ENCODE measurements around the gene KCNQ1OT1.

The KCNQ1OT1 gene

DNA sequence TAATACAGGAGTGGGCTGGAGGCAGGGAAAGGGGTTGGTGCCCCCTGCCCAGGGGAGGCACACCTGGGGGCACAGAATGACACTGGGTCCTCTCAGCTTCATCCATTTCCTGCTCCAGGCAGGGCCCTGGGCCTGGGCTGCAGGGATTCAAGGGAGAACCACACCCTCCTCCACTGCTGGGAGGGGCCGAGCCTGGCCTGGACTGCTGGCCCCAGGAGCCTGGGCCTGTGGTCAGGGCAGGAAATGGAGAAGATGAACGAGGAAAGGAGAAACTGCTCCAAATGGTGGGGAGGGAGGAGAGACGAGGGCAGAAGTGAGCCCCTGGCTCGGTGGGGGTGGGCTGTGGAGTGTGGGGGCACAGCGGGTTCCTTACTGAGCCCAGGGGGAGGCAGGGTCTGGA is 38.1 kb upstream of the KCNQ1OT1 start:
- no peak overlapping the region for H3K4me3 ChIP-seq (ENCODE audit: low read depth, low read length)

DNA sequence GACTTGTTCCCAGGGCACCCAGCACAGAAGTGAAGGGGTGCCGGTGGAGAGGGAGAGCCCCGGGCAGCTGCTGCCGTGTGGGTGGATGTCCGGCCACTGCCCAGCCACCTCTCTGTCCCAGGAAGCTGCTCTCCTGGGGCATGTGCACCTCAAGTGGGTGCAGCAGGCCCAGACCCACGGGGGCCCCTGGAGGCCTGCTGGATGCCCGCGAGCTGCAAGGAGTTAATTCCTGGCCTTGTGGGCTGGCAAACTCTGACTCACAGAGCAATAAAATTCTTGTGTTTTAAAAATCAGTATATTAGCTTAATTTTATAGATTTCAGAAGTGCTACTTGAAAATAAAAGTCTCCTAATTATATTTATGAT is 37.4 kb upstream of the KCNQ1OT1 start:
- H3K4me3 ChIP-seq (ENCODE audit: low read depth, low read length): no peak overlapping the region

DNA sequence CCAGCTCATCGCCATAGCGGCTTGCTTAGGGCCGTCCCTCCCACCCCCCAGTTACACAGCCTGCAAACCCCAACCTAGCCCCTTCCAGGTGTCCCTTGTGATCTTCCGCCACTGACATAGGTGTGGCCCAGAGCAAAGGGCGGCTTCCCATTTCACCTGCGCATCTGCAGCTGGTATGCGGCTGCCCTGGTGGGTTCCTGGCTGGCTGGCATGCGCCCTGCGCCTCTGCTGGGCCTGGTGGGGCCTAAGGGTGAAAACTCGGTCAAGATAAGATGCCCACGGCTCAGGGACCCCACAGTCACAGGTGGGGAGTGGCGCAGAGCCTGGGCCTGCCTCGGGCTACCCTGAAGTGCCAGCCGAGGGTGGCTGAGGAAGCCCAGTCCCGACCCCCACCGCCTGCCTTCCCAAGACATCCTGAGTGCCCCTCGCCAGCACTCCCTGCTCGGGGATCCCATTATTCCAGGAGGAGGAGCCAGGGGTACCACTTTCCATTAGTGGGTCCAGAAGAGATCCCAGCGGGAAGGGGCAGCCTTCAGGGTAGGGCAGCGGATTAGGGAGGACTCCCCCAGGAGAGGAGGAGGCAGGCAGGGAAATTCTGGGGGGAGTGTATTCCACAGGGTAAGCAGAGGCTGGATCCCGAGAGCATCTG is 36.9 kb upstream of the KCNQ1OT1 start:
- no peak overlapping the region for H3K4me3 ChIP-seq (ENCODE audit: low read depth, low read length)

DNA sequence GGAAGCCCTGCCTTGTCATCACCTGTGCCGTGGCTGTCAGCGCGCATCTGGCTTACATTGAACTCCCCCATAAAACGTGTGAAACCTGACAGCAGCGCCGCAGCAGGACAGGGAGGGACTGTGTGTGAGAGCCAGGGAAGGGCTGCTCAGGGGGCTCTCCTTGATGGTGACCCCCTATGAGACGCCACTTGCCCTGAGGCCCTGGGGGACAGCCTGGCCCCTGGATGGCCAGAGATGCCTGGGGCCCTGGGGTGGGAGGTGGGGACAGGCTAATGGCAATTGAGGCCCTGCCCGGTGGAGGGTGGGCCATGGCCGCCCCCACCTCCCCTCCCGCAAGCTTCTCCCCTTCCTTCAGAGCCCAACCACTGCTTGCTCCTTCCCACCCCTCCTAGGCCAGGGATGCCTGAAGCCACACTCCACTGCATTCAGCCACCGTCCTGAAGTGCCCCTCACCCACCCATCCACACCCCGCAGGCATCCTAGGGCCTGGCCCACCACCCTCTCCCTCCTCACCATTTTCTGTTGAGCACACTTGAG is 35.3 kb upstream of the KCNQ1OT1 start:
- no peak overlapping the region for H3K4me3 ChIP-seq (ENCODE audit: low read depth, low read length)

DNA sequence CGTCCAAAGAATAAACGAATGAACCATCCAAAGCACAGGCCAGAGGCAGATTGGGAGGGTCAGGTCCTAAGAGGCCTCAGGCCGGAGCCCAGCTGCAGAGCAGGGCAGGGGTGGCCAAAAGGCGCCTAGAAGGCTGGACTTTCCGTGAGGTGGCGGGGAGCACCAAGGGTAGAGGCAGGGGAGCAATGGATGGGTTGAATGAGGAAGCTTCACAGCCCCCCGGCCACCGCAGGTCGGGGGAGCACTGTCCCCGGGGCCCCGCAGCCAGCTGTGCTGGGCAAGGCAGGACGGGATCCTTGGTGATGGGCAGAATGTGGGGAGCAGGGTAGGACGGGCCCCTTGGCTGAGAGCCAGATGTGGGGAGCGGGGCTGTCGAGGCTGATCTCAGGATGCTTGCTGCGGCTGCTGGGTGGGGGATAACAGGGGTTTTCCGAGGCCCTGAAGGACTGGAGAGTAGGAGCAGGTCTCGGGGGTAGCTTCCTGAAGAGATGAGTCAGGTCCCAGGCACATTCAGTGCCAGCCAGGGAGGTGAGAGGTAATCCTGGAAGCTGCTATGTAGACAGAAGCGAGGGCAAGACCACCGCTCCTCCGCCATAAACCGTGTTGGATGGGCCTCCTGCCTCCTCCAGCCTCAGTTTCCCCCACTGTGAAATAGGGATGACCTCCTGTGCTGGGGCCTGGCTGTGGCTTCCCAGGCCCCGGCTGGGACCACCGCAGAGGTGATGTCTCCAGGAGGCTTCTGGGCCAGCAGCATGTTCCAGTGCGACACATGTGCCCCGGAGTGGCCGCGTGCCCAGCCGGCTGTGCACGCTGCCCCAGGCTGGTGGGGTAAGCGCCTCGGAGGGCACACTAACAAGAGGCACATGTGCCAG is 34.6 kb upstream of the KCNQ1OT1 start:
- H3K4me3 ChIP-seq (ENCODE audit: low read depth, low read length): no peak overlapping the region

DNA sequence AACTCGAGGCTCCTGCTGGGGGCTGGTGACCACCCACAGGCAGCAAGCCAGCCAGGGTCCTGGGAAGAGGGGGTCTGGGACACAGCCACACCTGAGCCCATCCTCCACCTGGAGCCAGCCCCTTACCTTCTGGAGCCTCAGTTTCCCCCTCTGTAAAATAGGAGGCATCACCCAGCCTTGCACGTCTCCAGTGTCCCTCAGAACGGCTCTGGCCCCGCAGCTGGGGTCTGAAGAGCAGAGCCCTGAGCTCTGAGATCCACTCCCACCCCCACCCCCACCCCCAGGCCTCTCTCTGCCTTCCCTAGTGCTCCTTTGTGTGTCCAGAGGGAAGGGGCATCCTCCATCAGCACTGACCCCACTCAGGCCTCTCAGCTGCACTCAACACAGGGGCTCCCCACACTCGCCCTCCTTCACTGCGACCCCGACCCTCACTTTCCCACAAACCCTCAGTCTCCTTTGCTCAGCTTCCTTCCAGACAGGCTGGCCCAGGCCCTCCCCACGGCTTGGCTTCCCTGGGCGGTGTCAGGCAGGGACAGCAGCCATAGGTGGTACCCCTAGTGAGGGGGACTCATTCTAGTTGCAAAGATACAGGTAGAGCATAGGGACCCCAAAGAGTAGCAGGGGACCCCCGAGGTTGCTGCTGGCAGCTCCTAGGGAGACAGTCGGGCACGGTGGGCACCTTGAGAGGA is 33.3 kb upstream of the KCNQ1OT1 start:
- H3K4me3 ChIP-seq (ENCODE audit: low read depth, low read length): no peak overlapping the region

- H3K4me3 ChIP-seq (ENCODE audit: low read depth, low read length): no peak overlapping the region
Observed at GRCh38 chr11:2732261-2732939, 32.6 kb upstream of the KCNQ1OT1 start.

- no peak overlapping the region for H3K4me3 ChIP-seq (ENCODE audit: low read depth, low read length)
Observed at GRCh38 chr11:2731130-2732125, 31.6 kb upstream of the KCNQ1OT1 start.

GRCh38 chr11:2730272-2731129 is 30.7 kb upstream of the KCNQ1OT1 start:
- no peak overlapping the region for H3K4me3 ChIP-seq (ENCODE audit: low read depth, low read length)

DNA sequence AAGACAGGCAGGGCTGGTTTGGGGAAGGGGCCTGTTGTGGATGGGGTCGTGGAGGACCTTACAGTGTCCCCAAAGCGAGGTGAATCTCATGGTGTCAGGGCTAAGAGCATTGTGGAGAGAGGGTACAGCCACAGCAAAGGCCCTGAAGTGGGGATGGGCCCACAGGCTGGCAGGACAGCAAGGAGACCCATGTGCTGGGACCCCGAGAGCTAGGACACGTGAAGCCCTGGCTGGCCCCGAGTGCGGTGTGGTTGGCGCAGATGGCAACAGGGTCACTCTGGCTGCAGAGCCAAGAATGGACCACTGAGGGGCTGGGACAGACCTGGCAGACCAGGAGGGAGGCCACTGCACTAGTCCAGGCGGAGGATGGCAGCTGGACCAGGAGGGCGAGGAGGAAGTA is 30.0 kb upstream of the KCNQ1OT1 start:
- no peak overlapping the region for H3K4me3 ChIP-seq (ENCODE audit: low read depth, low read length)

- no peak overlapping the region for H3K4me3 ChIP-seq (ENCODE audit: low read depth, low read length)
Observed at GRCh38 chr11:2728663-2729332, 29.0 kb upstream of the KCNQ1OT1 start.

- no peak overlapping the region for H3K4me3 ChIP-seq (ENCODE audit: low read depth, low read length)
Observed at GRCh38 chr11:2728128-2728662, 28.4 kb upstream of the KCNQ1OT1 start.

- no peak overlapping the region for H3K4me3 ChIP-seq (ENCODE audit: low read depth, low read length)
Observed at GRCh38 chr11:2726964-2727363, 27.2 kb upstream of the KCNQ1OT1 start.

DNA sequence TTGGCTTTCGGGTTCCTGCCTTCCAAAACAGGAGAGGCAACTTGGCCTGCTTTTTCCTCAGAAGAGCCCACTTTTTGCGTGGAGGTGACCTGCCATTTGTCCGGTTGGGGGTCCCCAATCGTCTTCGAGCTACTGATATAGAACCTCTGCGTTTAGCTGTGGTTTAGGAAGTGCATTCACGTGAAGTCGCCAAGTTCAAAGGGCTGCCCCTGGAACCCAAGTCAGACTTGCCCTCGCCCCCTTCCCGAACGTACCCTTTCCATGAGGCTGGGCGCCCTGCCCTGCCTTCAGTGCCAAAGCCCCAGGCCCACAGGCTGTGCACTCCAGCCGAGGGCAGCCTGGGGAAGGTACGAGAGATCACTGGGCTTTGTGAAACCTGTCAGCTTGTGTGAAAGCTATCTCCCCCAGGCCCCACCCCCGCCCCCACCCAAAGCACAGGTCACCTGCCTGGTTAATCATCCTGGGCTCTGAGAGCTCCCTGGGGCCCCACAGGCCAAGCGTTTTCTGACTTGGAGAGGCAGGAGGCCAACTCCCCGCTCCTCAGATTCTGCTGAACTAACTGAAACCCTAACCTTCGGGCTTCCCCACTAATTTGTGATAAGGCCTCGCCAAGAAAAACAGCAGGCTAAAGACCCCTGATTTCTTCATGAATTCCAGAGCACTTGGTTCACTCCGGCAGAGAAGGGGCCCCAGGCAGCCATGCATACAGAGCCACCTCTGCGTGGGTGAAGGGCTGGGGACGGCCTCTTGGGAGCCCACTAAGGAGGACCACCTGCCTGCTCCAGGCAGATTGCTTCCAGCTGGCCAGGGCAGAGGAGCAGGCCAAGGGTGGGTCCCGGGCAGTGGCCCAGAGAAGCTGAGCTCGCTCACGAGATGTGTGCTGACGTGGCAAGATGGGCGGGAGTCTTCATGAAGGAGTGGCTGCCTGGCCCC is 25.8 kb upstream of the KCNQ1OT1 start:
- no peak overlapping the region for H3K4me3 ChIP-seq (ENCODE audit: low read depth, low read length)

- no peak overlapping the region for H3K4me3 ChIP-seq (ENCODE audit: low read depth, low read length)
Observed at GRCh38 chr11:2724653-2725367, 25.0 kb upstream of the KCNQ1OT1 start.

GRCh38 chr11:2724104-2724503 is 24.3 kb upstream of the KCNQ1OT1 start:
- no peak overlapping the region for H3K4me3 ChIP-seq (ENCODE audit: low read depth, low read length)
